A673 (cell line): ENCODE results near the gene RAD51AP1. TPM values are rescaled to one million over a fixed set of nuclear protein-coding genes. Genes with fewer than 3 reads are reported as not detected.

Experiments used
- BruUV-seq: library from RNA; stranded (reverse); fragments of 400-500 nt; replicated peaks from 2 replicates; lab custom pipeline; 2021; lab: Mats Ljungman, UMichigan
- CTCF ChIA-PET: fragments of 300-600 bp; sonication (Branson Sonifier 250); formaldehyde crosslinking; loops from one replicate; lab custom pipeline; 2022; ENCODE audit warnings: antibody characterized with exemption; lab: Charles Lee
- POLR2A ChIA-PET: fragments of 300-600 bp; sonication (Branson Sonifier 250); formaldehyde crosslinking; loops from one replicate; lab custom pipeline; 2022; ENCODE audit warnings: antibody characterized with exemption; ENCODE audit not compliant: low non-redundant PET; lab: Charles Lee
- DNase-seq: peaks from one replicate; pipeline ENCODE4 v3.0.0-alpha.2; 2015; ENCODE audit warnings: low spot score
- H3K27ac ChIP-seq: fragments of 200-600 bp; sonication (generic); 2 replicates; pipeline ENCODE4 v1.5.1; 2016; ENCODE audit warnings: mixed run types, low read depth, mild to moderate bottlenecking, mixed read lengths, antibody characterized with exemption, low read length; ENCODE audit not compliant: poor library complexity, severe bottlenecking
- H3K27me3 ChIP-seq: fragments of 200-600 bp; sonication (generic); replicated peaks from 2 replicates; pipeline ENCODE4 v1.6.1; 2017; ENCODE audit warnings: mixed run types, low read depth, mild to moderate bottlenecking, mixed read lengths, antibody characterized with exemption, low read length; ENCODE audit not compliant: insufficient read depth, poor library complexity
- H3K36me3 ChIP-seq: fragments of 200-600 bp; sonication (generic); 2 replicates; pipeline ENCODE4 v1.6.1; 2016; ENCODE audit warnings: mixed run types, mild to moderate bottlenecking, mixed read lengths, antibody characterized with exemption, low read length; ENCODE audit not compliant: insufficient read depth, poor library complexity, severe bottlenecking
- H3K4me1 ChIP-seq: fragments of 200-600 bp; sonication (generic); 2 replicates; pipeline ENCODE4 v1.6.1; 2017; ENCODE audit warnings: mixed run types, mild to moderate bottlenecking, mixed read lengths, antibody characterized with exemption, low read length; ENCODE audit not compliant: insufficient read depth, poor library complexity, severe bottlenecking
- H3K4me3 ChIP-seq: fragments of 200-600 bp; sonication (generic); 2 replicates; pipeline ENCODE4 v1.5.1; 2016; ENCODE audit warnings: low read depth, mixed run types, mild to moderate bottlenecking, mixed read lengths, low read length; ENCODE audit not compliant: poor library complexity, severe bottlenecking
- H3K9me3 ChIP-seq: fragments of 200-600 bp; sonication (generic); 2 replicates; pipeline ENCODE4 v1.6.1; 2016; ENCODE audit warnings: mixed run types, low read depth, mild to moderate bottlenecking, mixed read lengths, antibody characterized with exemption, low read length; ENCODE audit not compliant: poor library complexity, severe bottlenecking
- CTCF ChIP-seq: fragments of 300-800, 200-600 bp; sonication (generic); conservative IDR thresholded peaks from 2 replicates; pipeline ENCODE4 v1.5.1; 2017; ENCODE audit warnings: low read depth, mild to moderate bottlenecking, antibody characterized with exemption, low read length, moderate library complexity, mixed read lengths
- EZH2 ChIP-seq: fragments of 200-600 bp; sonication (generic); IDR thresholded peaks from 2 replicates; pipeline ENCODE4 v1.6.1; 2017; ENCODE audit warnings: borderline replicate concordance, low read depth, mild to moderate bottlenecking, mixed read lengths, antibody characterized with exemption, low read length; ENCODE audit not compliant: poor library complexity, severe bottlenecking
- intact Hi-C: fragments of 100-400 bp; cut with micrococcal nuclease; formaldehyde crosslinking; loops from one replicate; pipeline ENCODE4 v1.10.0; 2022; ENCODE audit not compliant: unreplicated experiment
- total RNA-seq: library from RNA; stranded (reverse); gene quantifications from 2 replicates; pipeline ENCODE4 v1.2.3, GENCODE V29; 2021

The RAD51AP1 gene
- total RNA-seq, 1 experiment from 2014 or later, result 58.9 TPM

- POLR2A ChIA-PET, result no interaction called here
Observed at GRCh38 chr12:4569261-4569660, 30.6 kb downstream of the RAD51AP1 start.

GRCh38 chr12:4572680-4573079 is 34.0 kb downstream of the RAD51AP1 start:
- Histone ChIP-seq H3K27ac (no peak overlapping the region), H3K36me3 (no peaks in the 10 kb centered on the region), H3K4me3 (no peak overlapping the region), H3K27me3 (peaks cover 19% of the 10 kb centered on the region), H3K4me1 (no peaks in the 10 kb centered on the region), H3K9me3 (no peaks in the 10 kb centered on the region)
- POLR2A ChIA-PET, result no interaction called here
- CTCF ChIA-PET, result no interaction called here
- TF ChIP-seq EZH2 (no peak), CTCF (no peak)
- intact Hi-C loops, result no loop called here
- DNase-seq, result no peak
- BruUV-seq, result no TSS peak

More at GRCh38 chr12:4569261-4569660, 30.6 kb downstream of the RAD51AP1 start:
- no peak for DNase-seq
- CTCF ChIA-PET, result no interaction called here
- no peaks in the 10 kb centered on the region for H3K27me3 ChIP-seq
- TF ChIP-seq EZH2, result no peak
- H3K4me1 ChIP-seq, result no peaks in the 10 kb centered on the region
- H3K27ac ChIP-seq, result no peak overlapping the region
- intact Hi-C loops, result no loop called here
- no TSS peak for BruUV-seq
- no peaks in the 10 kb centered on the region for H3K36me3 ChIP-seq
- no peaks in the 10 kb centered on the region for H3K9me3 ChIP-seq
- no peak overlapping the region for H3K4me3 ChIP-seq

- no peak overlapping the region for H3K27ac ChIP-seq
- peaks cover 19% of the 10 kb centered on the region for H3K27me3 ChIP-seq
- no TSS peak for BruUV-seq
- H3K9me3 ChIP-seq, result no peaks in the 10 kb centered on the region
- POLR2A ChIA-PET, result no interaction called here
- H3K4me1 ChIP-seq, result no peaks in the 10 kb centered on the region
- TF ChIP-seq EZH2 (no peak), CTCF (0 out of 2 replicates have a peak, but pooled peaks have one; percentile 17)
- H3K4me3 ChIP-seq, result no peak overlapping the region
- no peaks in the 10 kb centered on the region for H3K36me3 ChIP-seq
- CTCF ChIA-PET, result no interaction called here
- intact Hi-C loops, result loop anchor here (10.0 kb wide), 1 partner anchor 175 kb away; no protein-coding TSS in a partner anchor
- DNase-seq, result peak; percentile 46
Observed at GRCh38 chr12:4579305-4580102, 40.8 kb downstream of the RAD51AP1 start.

- Histone ChIP-seq H3K36me3 (no peaks in the 10 kb centered on the region), H3K27me3 (peaks cover 19% of the 10 kb centered on the region), H3K9me3 (no peaks in the 10 kb centered on the region), H3K27ac (no peak overlapping the region), H3K4me3 (no peak overlapping the region), H3K4me1 (no peaks in the 10 kb centered on the region)
- no TSS peak for BruUV-seq
- DNase-seq, result no peak
- intact Hi-C loops, result loop anchor here (10.0 kb wide), 1 partner anchor 175 kb away; no protein-coding TSS in a partner anchor
- no peak for TF ChIP-seq EZH2
- no peak for TF ChIP-seq CTCF
- ChIA-PET CTCF (no interaction called here), POLR2A (no interaction called here)
Observed at GRCh38 chr12:4580281-4580688, 41.6 kb downstream of the RAD51AP1 start.
